DND-41 (cell line): ENCODE measurements around the gene PLA2G2E.

Source experiments
- ATAC-seq: fragments of 200-7000 bp; cut with Tn5 transposase; 3 replicates; pipeline ENCODE4 v1.9.1; 2021; ENCODE audit warnings: low read depth; ENCODE audit not compliant: insufficient read depth
- DNase-seq: peaks from one replicate; pipeline ENCODE4 v3.0.0-alpha.2; 2020
- H2AFZ ChIP-seq: 2 replicates; pipeline ENCODE4 v1.6.0; 2012; ENCODE audit warnings: low read depth, low read length
- H3K27ac ChIP-seq: 2 replicates; pipeline ENCODE4 v1.5.1; 2012; ENCODE audit warnings: low read length, inconsistent platforms
- H3K27me3 ChIP-seq: fragments of 200-600 bp; sonication (generic); 2 replicates; pipeline ENCODE4 v1.6.0; 2012; ENCODE audit warnings: low read length, mild to moderate bottlenecking, inconsistent platforms; ENCODE audit not compliant: insufficient read depth, poor library complexity
- H3K36me3 ChIP-seq: 2 replicates; pipeline ENCODE4 v1.5.1; 2012; ENCODE audit warnings: low read length, inconsistent platforms; ENCODE audit not compliant: insufficient read depth
- H3K4me1 ChIP-seq: 2 replicates; pipeline ENCODE4 v1.5.1; 2012; ENCODE audit warnings: mild to moderate bottlenecking, low read length; ENCODE audit not compliant: insufficient read depth
- H3K4me2 ChIP-seq: 2 replicates; pipeline ENCODE4 v1.6.0; 2012; ENCODE audit warnings: mild to moderate bottlenecking, moderate library complexity, low read length, inconsistent platforms; ENCODE audit not compliant: insufficient read depth
- H3K4me3 ChIP-seq, 2 experiments: fragments of 200-600 bp in 1 of 2; shearing (Covaris generic) in 1 of 2; 2 replicates each; pipeline ENCODE4 v1.5.1; 2012 to 2016; ENCODE audit warnings: inconsistent platforms in 2 of 2, low read length in 2 of 2, mild to moderate bottlenecking in 2 of 2, low read depth in 1 of 2, moderate library complexity in 1 of 2
- H3K79me2 ChIP-seq: 2 replicates; pipeline ENCODE4 v1.6.0; 2012; ENCODE audit warnings: low read length, inconsistent platforms; ENCODE audit not compliant: insufficient read depth
- H3K9ac ChIP-seq: 2 replicates; pipeline ENCODE4 v1.6.0; 2012; ENCODE audit warnings: low read depth, mild to moderate bottlenecking, inconsistent platforms, low read length, moderate library complexity
- H3K9me3 ChIP-seq: 2 replicates; pipeline ENCODE4 v1.5.1; 2012; ENCODE audit warnings: low read length, moderate library complexity, mild to moderate bottlenecking, inconsistent platforms; ENCODE audit not compliant: insufficient read depth, severe bottlenecking
- H4K20me1 ChIP-seq: 2 replicates; pipeline ENCODE4 v1.6.0; 2012; ENCODE audit warnings: low read length; ENCODE audit not compliant: insufficient read depth
- EZH2 ChIP-seq: IDR thresholded peaks from 3 replicates; pipeline ENCODE4 v1.6.1; 2012; ENCODE audit warnings: borderline replicate concordance, low read depth, mild to moderate bottlenecking, moderate library complexity, low read length, inconsistent platforms; ENCODE audit not compliant: severe bottlenecking
- TF ChIP-seq, protein P1 (sequence below): IDR thresholded peaks from 2 replicates; pipeline ENCODE4 v1.5.1; 2012; ENCODE audit warnings: borderline replicate concordance, low read length, moderate library complexity, mild to moderate bottlenecking; ENCODE audit not compliant: poor library complexity, severe bottlenecking; ENCODE audit errors: extremely low read depth

The PLA2G2E gene

GRCh38 chr1:19879661-19880060 is 43.8 kb downstream of the PLA2G2E start:
- H3K4me1 ChIP-seq = peaks cover 22% of the 10 kb centered on the region
- peaks cover 24% of the 10 kb centered on the region for H3K79me2 ChIP-seq
- H4K20me1 ChIP-seq = peaks cover 11% of the 10 kb centered on the region; the same call in 1 of the 2 replicates
- no peak overlapping the region for H3K9ac ChIP-seq
- TF ChIP-seq, protein P1, sequence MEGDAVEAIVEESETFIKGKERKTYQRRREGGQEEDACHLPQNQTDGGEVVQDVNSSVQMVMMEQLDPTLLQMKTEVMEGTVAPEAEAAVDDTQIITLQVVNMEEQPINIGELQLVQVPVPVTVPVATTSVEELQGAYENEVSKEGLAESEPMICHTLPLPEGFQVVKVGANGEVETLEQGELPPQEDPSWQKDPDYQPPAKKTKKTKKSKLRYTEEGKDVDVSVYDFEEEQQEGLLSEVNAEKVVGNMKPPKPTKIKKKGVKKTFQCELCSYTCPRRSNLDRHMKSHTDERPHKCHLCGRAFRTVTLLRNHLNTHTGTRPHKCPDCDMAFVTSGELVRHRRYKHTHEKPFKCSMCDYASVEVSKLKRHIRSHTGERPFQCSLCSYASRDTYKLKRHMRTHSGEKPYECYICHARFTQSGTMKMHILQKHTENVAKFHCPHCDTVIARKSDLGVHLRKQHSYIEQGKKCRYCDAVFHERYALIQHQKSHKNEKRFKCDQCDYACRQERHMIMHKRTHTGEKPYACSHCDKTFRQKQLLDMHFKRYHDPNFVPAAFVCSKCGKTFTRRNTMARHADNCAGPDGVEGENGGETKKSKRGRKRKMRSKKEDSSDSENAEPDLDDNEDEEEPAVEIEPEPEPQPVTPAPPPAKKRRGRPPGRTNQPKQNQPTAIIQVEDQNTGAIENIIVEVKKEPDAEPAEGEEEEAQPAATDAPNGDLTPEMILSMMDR = no peak
- TF ChIP-seq EZH2 = no peak
- no peak overlapping the region for H3K27ac ChIP-seq
- peaks cover 3% of the 10 kb centered on the region for H3K36me3 ChIP-seq
- H3K4me3 ChIP-seq = no peak overlapping the region
- no peak overlapping the region for H2AFZ ChIP-seq
- H3K9me3 ChIP-seq = no peaks in the 10 kb centered on the region
- no peak overlapping the region for H3K4me2 ChIP-seq
- ATAC-seq (no peak), DNase-seq (no peak)
- no peaks in the 10 kb centered on the region for H3K27me3 ChIP-seq

DNA sequence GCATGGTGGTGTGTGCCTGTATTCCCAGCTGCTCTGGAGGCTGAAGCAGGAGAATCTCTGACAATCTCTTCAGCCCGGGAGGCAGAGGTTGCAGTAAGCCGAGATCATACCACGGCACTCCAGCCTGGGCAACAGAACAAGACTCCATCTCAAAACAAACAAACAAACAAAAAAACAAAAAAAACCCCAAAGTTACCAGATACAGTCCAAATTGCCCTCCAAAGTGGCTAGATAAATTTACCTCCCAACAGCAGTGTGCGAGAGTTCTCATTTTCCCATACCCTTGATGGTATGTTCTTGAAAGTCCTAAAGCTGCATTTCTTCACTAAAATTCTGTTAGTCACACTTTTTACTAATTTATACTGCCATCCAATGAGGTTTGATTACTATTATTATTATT is 44.2 kb downstream of the PLA2G2E start:
- H2AFZ ChIP-seq = no peak overlapping the region
- DNase-seq (no peak), ATAC-seq (no peak)

GRCh38 chr1:19878637-19878985 is 44.8 kb downstream of the PLA2G2E start:
- H3K4me3 ChIP-seq = no peak overlapping the region
- no peaks in the 10 kb centered on the region; the same call in 1 of the 2 replicates for H3K36me3 ChIP-seq
- no peak overlapping the region for H3K27ac ChIP-seq
- H2AFZ ChIP-seq = no peak overlapping the region
- H3K27me3 ChIP-seq = no peaks in the 10 kb centered on the region
- H3K9me3 ChIP-seq = no peaks in the 10 kb centered on the region
- ATAC-seq = no peak
- peaks cover 14% of the 10 kb centered on the region for H3K79me2 ChIP-seq
- H3K9ac ChIP-seq = no peak overlapping the region
- TF ChIP-seq, protein P1 = no peak
- TF ChIP-seq EZH2 = no peak
- H4K20me1 ChIP-seq = peaks cover 5% of the 10 kb centered on the region; the same call in 1 of the 2 replicates
- no peak for DNase-seq
- H3K4me1 ChIP-seq = peaks cover 11% of the 10 kb centered on the region
- H3K4me2 ChIP-seq = no peak overlapping the region

More for the DNA sequence above, 44.2 kb downstream of the PLA2G2E start:
- Histone ChIP-seq H3K79me2 (peaks cover 20% of the 10 kb centered on the region), H3K9ac (no peak overlapping the region), H3K27me3 (no peaks in the 10 kb centered on the region), H3K36me3 (peaks cover 3% of the 10 kb centered on the region; the same call in 1 of the 2 replicates), H3K4me1 (peaks cover 18% of the 10 kb centered on the region), H3K27ac (no peak overlapping the region), H3K4me2 (no peak overlapping the region), H4K20me1 (peaks cover 11% of the 10 kb centered on the region; the same call in 1 of the 2 replicates), H3K4me3 (no peak overlapping the region), H3K9me3 (no peaks in the 10 kb centered on the region)
- TF ChIP-seq EZH2 = no peak
- TF ChIP-seq, protein P1 = no peak
